Activated CD4-positive, alpha-beta T cell treated with anti-CD3 and anti-CD28 coated beads, Interleukin-2, amount 50 U/mL, for 16 hours (primary cell): ENCODE measurements around the gene RTL1.

ENCODE experiments used
- DNase-seq: peaks from one replicate; pipeline ENCODE4 v3.0.0-alpha.2; 2020

Gene RTL1

GRCh38 chr14:100845341-100845740, 58.2 kb downstream of the RTL1 start:
- DNase-seq, result no peak

DNA sequence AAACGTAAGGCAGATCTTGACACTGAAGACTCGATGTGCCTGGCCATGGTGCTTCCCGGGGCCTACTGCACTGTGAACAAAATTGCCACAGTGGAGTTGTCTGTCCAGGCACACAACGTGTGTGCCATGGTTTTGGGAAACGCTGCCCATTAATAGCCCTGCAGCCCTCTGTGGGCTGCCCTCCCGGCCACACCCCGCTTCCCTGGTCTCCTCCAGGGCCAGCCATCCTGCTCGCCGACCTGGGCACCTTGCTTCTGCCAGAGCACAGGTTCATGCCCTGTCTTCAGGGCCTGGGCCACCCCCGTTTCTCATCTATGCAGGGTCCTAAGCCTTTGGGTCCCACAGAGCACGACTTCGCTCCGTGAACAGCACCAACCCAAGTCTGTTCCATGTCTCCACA, 58.7 kb downstream of the RTL1 start:
- DNase-seq, result no peak

DNA sequence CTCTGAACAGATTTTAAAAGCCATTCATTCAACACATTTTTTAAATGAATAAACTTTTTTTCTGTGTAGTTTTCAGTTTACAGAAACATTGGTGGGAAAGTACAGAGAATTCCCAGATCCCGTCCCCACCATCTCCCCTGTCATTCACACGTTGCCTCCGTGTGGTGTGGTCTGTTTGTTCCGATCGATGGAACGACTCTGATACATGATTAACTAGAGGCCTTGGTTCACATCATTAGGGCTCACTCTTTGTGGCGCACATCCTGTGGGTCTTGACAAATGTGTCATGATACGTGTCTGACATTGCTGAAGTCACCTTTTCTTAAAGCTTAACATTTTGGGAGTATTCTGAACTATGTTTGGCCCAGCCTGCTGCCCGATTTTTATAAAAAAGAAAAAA, 59.1 kb downstream of the RTL1 start:
- DNase-seq, result no peak

DNA sequence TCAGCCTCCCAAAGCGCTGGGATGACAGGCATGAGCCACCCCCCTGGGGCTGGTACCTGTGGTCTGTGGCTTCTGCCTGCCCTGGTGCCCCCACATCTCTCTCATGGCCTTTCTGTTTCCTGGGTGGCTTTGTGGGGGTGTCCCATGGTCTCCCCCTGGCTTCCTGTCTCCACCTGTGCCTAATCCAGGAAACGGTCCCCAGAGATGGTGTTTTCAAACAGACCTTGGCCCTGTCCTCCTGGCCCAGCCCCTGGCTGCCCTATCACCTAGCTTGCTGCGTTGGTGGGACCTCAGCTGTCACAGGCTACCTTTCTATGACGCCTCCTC, 59.5 kb downstream of the RTL1 start:
- no peak for DNase-seq

DNA sequence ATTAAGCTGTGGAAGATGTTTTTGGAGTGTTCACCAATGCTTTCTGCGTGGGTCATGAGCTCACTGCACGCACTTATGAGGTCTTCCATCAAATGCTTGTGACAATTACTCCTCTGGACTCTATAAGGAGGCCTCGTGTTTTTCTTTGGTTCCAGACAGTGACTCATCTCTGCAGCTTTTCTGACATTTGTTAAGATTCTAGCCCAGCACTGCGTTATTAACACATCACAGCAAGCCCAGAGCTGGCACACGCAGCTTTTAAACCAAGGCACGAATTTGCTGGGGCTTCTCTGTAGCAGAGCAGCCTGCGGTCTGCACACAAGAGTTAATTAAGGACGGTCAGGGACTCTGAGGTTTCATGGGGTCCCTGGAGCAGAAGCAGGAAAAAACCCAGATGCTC, 60.7 kb downstream of the RTL1 start:
- no peak for DNase-seq

GRCh38 chr14:100841761-100842403, 61.6 kb downstream of the RTL1 start:
- DNase-seq, result no peak

DNA sequence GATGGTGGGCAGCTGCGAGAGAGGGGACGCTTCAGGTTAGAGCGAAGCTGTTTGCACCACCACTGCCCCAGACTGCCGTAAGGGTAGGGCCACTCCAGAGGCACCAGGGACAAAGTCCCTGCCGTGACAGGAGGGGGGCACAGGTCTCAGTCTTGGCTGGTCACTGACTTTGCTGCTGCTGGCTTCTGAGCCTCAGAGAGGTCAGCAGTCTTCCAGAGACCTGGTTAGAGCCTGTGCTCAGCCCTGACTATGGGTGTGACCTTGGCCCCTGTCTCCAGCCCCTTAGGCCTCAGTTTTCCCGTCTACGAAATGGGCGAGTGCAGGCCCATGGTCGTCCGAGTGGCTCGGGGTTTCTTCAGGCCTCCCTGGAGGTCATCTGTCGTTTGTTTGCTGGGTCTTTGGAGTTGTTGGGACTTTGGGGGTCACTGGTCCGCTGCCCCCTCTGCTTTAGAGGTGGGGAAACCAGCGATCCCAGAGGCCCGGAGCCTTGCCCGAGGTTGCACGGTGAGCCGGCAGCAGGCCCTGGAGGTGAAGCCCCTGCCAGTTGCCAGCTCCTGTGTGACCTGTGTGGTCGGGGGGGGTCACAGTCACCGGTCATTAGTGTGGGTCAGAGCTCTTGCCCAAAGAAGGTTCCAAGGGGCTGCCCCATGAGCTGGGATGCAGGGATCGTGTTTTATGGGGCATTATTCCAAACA, 62.3 kb downstream of the RTL1 start:
- DNase-seq, result no peak

GRCh38 chr14:100840286-100841065, 63.0 kb downstream of the RTL1 start:
- DNase-seq, result no peak

DNA sequence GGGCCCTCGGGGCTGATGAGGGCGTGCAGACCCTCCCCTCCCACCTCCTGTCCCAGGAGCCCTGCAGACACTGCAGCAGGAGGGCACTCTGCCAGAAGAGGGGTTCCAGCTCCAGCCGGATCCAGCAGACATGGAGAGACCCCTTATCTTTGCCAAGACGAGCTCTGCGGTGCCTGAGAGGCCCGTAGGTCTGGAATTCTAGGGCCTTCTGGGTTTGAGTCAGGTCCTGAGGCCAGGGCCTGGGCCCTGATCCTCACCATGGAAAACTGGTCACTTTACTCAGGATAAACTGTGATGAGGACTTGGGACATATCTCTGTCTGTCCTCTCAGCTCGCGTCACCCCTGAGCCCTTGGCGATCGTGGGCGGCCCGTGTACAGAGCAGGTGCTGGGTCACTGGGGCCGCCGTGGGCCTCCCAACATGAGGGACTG, 63.8 kb downstream of the RTL1 start:
- no peak for DNase-seq

DNA sequence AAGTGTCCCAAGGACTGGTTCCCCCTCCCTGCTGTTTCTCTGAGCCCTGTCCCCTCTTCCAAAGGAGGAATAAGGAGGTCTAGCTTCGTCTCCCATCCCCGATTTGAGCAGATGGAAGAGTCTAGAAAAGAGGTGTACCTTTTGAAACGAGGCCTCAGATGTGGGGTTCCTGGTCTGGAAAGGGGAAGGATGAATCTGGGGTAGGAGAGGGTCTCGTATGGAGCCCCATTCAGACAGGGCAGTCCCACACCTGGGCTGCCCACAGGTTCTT, 64.3 kb downstream of the RTL1 start:
- no peak for DNase-seq

DNA sequence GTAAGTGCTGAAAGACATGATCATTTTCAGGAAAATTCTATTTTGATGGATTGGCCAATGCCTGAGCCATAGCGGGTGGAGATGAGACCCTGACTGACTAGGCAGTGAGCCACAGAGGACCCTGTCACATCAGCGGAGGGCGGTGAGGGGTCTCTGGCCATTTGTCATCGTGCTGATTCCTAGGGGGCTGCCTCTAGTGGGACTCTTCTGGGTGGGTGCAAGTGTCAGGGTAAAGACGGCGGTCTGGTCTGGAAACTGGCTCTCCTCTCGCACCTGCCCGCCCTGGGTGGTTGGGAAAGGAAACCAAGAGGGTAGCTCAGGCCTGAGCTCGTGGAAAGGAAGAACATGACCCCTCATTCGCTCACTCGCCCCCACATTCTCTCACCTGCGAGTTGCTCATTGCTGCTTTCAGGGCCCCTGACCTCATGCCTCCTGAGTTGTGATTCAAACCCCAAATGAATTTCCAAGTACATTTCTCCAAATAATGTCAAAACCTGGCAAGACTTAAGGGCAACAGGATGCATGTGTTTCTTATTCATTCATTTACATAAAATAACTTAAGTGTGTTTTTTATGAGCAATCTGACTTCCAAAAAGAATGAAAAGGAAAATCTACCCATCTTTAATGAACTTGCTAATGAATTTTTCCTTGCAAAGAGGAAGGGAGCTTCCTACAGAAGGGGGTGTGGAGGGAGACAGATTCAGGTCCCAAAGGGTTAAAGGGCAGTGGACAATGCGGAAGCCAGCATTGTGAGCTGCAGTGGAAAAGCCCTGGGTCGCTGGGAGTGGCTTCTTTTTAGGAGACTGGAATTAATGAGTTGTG, 64.8 kb downstream of the RTL1 start:
- DNase-seq, result no peak

GRCh38 chr14:100837805-100838350, 65.6 kb downstream of the RTL1 start:
- no peak for DNase-seq

DNA sequence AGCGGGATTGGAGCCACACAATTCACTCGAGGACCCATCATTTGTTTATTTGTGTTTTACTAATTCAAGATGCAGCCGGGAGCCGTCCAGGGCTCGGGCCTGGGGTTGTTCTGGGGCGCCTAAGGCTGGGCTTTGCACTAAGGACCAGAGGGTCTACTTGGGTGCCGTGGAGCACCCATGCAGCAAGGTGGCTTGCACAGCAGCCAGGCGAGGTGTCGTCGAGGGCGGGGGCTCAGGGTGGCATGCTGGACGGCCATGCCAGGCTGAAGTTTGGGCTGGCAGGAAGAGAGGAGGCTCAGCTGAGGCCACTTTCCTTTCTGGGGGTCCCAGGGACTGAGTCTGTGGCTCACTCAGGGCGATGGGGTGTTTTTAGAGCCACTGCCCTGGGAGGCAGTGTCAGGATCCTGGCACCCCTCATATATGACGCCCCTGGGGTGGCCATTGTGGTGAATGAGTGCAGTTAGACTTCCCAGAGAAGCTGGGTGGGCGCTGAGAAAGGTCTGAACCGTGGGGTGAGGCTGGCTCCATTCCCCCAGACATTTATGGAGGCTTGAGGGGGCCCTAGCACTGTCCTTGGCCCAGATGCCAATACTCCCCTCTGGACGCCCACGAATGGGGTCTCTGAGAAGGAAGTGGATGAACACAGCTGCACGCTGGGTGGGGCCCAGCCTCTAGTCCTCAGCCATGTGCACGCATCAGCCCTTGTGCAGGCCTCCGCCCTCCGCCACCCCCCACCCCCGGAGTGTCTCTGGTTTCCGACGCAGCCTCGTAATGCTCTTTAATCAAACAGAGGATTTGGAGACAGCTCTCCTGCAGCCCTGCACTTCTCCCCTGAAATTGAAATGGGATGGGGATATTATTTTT, 66.3 kb downstream of the RTL1 start:
- DNase-seq, result no peak

- DNase-seq, result no peak
Observed at GRCh38 chr14:100836311-100836805, 67.2 kb downstream of the RTL1 start.

DNA sequence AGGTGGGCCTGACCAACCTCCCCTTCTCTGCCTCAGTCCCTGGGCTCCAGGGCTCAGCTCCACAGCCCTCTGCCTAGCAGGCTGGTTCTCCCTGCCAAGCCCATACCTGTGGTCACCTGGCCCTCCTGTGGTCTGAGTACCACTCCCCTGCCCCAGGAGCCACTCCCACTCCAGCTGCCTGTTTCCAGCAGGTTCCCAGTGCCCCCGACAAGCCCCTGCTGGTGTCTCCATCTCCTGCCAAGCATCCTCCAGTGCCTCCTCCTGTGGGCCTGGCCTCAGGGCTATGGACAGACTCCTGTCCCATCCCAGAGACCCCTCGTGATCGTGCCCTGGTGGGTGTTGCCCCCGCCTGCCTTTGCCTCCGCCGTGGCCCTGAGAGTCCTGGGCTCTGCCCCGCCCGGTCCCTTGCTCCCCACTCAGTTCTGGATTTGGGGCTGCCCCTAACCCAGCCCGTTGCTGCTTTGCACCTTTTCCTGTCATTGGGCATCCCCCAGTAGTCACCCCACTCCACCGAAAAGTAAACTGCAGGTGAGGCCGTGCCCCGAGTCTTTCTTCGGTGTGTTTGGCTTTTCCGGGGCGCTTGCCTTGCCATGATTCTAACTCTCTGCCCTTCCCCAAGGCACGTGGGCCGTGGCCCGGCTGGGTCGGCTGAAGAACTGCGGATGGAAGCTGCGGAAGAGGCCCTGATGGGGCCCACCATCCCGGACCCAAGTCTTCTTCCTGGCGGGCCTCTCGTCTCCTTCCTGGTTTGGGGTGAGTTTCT, 67.8 kb downstream of the RTL1 start:
- DNase-seq, result no peak

- DNase-seq, result no peak
Observed at GRCh38 chr14:100834794-100835547, 68.6 kb downstream of the RTL1 start.

GRCh38 chr14:100834082-100834793, 69.3 kb downstream of the RTL1 start:
- no peak for DNase-seq

DNA sequence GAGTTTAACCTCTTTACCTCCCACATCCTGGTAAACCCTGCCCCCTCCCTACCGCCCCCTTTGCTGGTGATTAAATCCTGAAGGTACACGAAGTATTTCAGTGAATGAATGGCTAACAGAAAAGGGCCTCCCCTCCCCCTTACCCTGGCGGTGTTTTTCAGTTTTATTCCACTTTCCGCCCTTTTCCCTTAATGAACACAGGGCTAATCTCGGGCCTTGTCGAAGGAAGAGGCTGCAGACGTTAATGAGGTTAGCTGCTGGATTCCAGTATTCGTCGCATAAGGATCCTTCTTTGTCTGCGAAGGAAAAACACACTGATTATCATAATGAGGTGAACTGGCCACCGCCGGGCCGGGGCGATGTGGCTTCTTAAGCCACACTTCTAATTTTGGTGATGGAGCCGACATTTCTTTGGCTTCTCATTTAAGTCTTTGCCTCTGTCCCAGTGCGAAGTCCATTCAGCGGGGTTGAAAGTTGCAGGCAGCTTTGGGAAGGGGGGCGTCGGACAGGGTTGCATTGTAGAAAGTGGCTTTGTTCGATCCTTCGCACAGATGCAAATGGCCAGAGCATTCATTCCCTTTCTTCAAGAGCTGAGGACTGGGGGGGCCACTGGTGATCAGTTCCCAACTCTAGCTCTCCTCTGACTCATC, 71.1 kb downstream of the RTL1 start:
- no peak for DNase-seq

- DNase-seq, result no peak
Observed at GRCh38 chr14:100830681-100831080, 72.8 kb downstream of the RTL1 start.
